ENCODE data around the gene NHLRC4. TPM values are rescaled to one million over a fixed set of nuclear protein-coding genes. Genes with fewer than 3 reads are reported as not detected.

Gene NHLRC4
- total RNA-seq, 3 donors from 2014 or later, result 0.13 to 0.18 (median 0.16) TPM

DNA sequence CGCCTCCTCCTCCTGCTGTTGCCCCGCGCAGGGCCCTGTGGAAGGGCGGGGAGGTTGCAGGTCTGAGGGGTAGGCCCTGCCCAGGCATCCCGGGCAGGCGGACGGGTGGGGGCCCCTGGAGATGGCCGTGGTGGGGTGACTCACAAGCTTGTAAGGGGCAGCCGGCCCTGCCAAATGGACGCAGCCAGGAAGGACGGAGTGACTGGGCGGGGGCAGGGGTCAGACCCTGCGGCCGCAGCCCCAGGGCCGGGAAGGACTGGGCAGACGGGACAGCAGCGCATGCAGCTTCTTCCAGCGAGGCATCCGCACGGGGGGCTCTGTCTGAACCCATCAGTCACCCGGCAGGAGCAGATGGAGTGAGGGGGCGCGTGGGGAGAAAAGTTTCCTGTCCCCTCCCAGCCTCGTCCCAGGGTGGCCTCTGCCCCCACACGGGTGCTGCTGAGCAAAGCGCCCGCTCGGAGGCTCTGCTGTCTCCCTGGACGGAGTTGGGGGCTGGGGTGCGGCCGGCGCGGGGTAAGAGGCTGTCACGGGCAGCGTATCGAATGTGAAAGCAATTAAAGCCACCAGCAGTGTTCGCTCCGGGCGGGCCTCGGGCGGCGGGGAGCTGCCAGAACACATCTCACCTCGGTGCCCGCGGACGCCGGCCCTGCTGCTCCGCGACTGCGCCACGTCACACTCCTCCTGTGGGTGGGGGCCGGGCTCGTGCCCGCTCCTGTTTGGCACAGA, 12.0 kb upstream of the NHLRC4 start:
- Mint-ChIP-seq H3K4me1 (ENCODE audit: low read depth) (no peaks in the 10 kb centered on the region), H3K4me3 (no peak overlapping the region), H3K27me3 (ENCODE audit: low read depth) (peaks cover 16% of the 10 kb centered on the region), H3K9me3 (no peaks in the 10 kb centered on the region), H3K36me3 (ENCODE audit: insufficient read depth) (no peaks in the 10 kb centered on the region)
- DNase-seq (no peak), ATAC-seq (no peak)

DNA sequence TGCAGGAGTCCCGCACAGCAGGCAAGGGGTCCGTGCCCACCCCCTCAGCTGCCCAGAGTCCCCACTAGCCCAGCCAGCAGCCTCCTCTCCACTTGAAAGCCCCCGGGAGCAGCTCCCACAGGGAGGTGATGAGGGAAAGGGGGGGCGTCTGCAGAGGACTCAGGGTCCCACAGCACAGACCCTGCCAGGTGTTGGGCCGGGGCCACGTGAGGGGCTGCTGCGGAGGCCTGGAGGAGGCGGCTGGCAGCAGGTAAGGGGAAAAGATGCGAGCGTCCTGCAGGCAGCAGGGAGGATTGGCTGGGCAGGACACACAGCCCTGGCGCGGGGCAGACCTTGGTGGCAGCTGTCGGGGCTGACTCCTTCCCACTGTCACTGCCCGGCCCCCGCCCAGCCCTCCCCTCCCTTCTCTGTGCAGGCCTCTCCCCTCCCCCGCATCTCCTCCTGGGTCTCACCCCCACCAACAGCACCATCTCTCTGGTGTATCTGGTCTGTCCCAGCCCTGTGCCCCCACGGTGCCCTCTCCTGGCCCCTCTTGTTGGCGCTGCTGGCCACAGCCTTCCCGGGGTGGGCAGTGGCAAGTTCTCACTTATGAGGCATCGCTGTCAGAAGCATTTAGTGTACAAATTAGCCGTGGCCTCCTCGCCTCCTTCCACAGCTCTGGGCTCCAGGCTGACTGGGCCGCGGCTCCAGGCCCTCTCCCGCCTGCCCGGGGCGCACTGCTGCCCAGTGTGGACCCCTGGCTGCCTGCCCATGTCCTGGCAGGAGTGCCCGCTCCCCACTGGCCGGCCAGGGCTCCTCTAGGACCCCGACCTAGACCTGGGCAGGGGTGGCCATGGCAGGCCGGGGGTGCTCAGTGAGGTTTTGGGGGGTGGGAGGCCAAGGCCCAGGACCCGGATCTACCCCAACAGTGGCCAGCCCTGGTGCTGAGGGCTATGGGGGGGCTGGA, 11.0 kb upstream of the NHLRC4 start:
- ATAC-seq, result no peak
- no peaks in the 10 kb centered on the region for H3K9me3 Mint-ChIP-seq

DNA sequence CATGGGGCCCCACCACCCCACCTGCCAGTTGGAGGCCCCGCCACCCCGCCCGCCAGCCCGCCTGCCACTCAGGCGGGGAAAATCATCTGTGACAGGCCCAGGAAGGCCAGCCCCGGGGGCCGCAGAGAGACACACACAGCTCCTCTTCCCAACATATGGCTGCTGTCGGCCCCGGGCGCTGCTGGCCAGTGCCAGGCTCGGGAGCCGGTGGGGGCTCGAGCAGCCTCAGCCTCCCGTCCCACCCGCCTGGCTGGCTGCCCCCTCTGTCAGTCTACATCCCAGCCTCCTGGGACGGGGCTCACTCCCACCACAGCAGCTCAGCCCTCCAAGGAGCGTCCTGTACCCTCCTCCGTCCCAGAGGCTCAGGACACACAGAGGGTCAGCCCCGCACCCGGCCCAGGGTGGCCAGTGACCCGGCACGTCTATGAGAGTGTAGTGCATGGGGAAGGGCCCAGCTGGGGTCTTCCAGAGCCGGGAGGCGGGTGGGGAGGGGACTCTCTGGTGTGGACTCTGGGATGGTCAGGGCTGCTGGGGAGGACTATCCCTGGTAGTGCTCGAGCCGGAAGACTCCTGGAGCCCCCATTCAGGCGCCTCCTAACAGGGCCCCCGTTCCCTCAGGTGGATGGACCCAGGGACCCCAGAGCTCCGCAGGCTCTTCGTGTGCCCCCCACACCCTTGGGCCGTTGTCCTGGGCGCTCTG, 10.2 kb upstream of the NHLRC4 start:
- ATAC-seq (no peak), DNase-seq (no peak)
- Mint-ChIP-seq H3K9me3 (no peaks in the 10 kb centered on the region), H3K4me1 (ENCODE audit: low read depth) (no peaks in the 10 kb centered on the region), H3K27me3 (ENCODE audit: low read depth) (peaks cover 18% of the 10 kb centered on the region), H3K4me3 (no peak overlapping the region), H3K36me3 (ENCODE audit: insufficient read depth) (no peaks in the 10 kb centered on the region)

More for the DNA sequence above, 11.0 kb upstream of the NHLRC4 start:
- no peaks in the 10 kb centered on the region for H3K4me1 Mint-ChIP-seq (ENCODE audit: low read depth)
- H3K27me3 Mint-ChIP-seq (ENCODE audit: low read depth), result peaks cover 16% of the 10 kb centered on the region
- no peak for DNase-seq
- no peaks in the 10 kb centered on the region for H3K36me3 Mint-ChIP-seq (ENCODE audit: insufficient read depth)
- no peak overlapping the region for H3K4me3 Mint-ChIP-seq

DNA sequence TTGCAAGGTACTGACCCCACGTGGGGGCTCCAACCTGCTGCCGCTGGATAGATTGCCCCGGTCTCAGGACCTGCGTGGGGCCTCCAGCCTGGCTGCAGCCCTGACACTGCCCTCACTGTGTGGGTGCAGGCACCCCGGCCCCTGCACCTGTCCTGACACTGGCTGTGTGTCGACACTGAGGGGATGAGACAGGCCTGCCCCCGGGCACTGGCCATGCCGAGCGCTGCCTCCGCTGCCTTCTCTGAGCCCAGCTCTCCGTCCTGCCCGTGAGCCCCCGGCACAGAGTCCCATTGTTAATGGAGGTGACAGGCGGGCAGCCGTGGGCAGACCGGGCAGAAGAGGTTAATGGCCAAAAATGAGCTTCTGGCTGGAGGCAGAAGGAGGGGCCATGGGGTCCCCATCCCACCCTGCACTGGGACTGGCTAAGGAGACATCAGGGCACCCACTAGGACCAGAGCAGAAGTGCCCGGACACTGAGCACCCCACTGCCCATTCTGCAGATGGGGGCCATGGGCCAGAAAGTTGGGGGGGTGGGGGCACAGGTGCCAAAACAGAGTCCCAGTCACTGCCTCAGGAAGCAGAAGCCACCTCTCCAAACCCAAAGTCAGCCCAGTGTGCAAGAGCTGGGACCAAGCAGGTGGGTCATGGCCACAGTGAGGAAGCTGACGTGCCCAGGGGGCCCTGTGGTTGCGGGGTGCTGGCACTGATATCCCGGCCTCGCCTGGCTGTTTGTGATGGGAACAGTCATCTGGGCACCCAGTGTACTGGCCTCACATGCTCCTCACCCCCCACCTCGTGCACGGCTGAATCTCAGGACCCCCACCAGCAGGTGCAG, 9.1 kb upstream of the NHLRC4 start:
- ATAC-seq, result no peak
- no peak for DNase-seq
- Mint-ChIP-seq H3K4me1 (ENCODE audit: low read depth) (no peaks in the 10 kb centered on the region), H3K9me3 (no peaks in the 10 kb centered on the region), H3K4me3 (no peak overlapping the region), H3K27me3 (ENCODE audit: low read depth) (peaks cover 23% of the 10 kb centered on the region), H3K36me3 (ENCODE audit: insufficient read depth) (no peaks in the 10 kb centered on the region)

DNA sequence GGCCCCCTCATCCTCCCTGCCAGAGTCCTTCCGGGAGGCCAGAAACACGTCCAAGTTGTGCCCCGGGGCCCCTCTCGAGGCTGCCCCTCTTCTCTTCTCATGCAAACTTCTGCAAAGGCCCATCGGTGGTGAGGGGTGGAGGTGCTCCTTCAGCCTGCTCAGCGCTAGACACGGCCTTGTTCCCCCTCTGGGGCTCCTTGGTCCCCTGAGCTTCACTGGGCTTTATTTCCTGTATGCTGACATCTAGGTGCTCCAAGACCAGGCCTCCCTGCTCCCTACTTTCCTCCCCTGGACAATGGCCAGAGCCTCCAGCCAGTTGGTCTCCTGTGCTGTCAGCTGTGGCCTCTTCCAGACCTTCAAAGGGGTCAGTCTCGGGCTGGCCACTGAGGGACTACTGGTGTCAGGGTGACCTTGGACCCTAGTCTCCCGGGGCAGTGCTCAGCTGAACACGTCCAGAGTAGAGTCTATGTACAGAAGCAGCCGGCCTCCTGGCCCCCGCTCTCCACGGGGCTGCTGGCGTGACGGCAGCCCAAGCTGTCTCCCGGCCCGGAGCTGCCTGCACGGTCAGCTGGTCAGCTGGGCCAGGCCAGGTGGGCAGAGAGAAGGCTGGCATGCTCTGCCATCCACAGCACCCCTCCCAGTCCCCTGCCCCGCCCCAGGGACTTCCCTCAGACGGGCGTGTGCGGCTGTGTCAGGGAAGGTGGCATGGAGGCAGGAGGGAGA, 8.3 kb upstream of the NHLRC4 start:
- no peak for DNase-seq
- no peaks in the 10 kb centered on the region for H3K9me3 Mint-ChIP-seq
- H3K4me3 Mint-ChIP-seq, result no peak overlapping the region
- ATAC-seq, result no peak
- H3K4me1 Mint-ChIP-seq (ENCODE audit: low read depth), result no peaks in the 10 kb centered on the region
- no peaks in the 10 kb centered on the region for H3K36me3 Mint-ChIP-seq (ENCODE audit: insufficient read depth)
- H3K27me3 Mint-ChIP-seq (ENCODE audit: low read depth), result peaks cover 23% of the 10 kb centered on the region

GRCh38 chr16:559021-559380, 7.8 kb upstream of the NHLRC4 start:
- H3K4me1 Mint-ChIP-seq (ENCODE audit: low read depth), result no peaks in the 10 kb centered on the region
- ATAC-seq, result no peak
- H3K27me3 Mint-ChIP-seq (ENCODE audit: low read depth), result peaks cover 23% of the 10 kb centered on the region
- no peaks in the 10 kb centered on the region for H3K36me3 Mint-ChIP-seq (ENCODE audit: insufficient read depth)
- DNase-seq, result no peak
- H3K4me3 Mint-ChIP-seq, result no peak overlapping the region
- H3K9me3 Mint-ChIP-seq, result no peaks in the 10 kb centered on the region

- ATAC-seq, result no peak
Observed at GRCh38 chr16:559411-560203, 7.2 kb upstream of the NHLRC4 start.

DNA sequence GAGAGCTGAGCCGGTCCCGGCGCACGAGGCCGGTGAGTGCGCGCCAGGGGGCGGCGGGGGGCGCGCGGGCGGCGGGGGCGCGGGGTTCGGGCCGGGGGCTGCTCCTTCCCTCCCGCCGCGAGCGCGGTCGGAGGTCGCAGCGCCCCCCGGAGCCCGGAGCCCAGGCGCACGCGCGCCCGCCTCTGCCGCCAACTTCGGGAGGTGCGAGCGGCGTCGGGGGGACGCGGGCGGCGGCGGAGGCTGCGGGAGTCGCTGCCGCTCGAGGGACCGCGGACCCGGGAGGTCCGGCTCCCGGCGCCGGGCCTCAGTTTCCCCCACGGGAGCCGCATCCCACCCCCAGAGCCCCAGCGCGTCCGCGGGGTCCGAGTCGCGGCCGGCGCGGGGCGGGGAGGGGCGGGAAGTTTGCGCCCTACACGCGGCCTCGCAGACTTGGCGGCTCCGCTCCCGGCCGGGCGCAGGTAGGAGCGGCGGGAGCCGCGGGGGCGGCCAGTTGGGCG, 6.6 kb upstream of the NHLRC4 start, which contains the start of gene PRR35:
PRR35 (plus strand) TSS at position 191 of the 497 bp plus-strand sequence. CDS start 2,901 bp downstream, outside the sequence.
- H3K4me1 Mint-ChIP-seq (ENCODE audit: low read depth), result no peaks in the 10 kb centered on the region
- ATAC-seq (no peak), DNase-seq (no peak)
- peaks cover 23% of the 10 kb centered on the region for H3K27me3 Mint-ChIP-seq (ENCODE audit: low read depth)
- H3K36me3 Mint-ChIP-seq (ENCODE audit: insufficient read depth), result no peaks in the 10 kb centered on the region
- no peak within 1 kb of the TSS for H3K4me3 Mint-ChIP-seq
- no peaks in the 10 kb centered on the region for H3K9me3 Mint-ChIP-seq

More at GRCh38 chr16:559411-560203, 7.2 kb upstream of the NHLRC4 start:
- Mint-ChIP-seq H3K4me1 (ENCODE audit: low read depth) (no peaks in the 10 kb centered on the region), H3K9me3 (no peaks in the 10 kb centered on the region), H3K36me3 (ENCODE audit: insufficient read depth) (no peaks in the 10 kb centered on the region), H3K27me3 (ENCODE audit: low read depth) (peaks cover 23% of the 10 kb centered on the region), H3K4me3 (no peak overlapping the region)
- DNase-seq, result no peak

- H3K9me3 Mint-ChIP-seq, result no peaks in the 10 kb centered on the region
- H3K27me3 Mint-ChIP-seq (ENCODE audit: low read depth), result peaks cover 23% of the 10 kb centered on the region
- no peaks in the 10 kb centered on the region for H3K36me3 Mint-ChIP-seq (ENCODE audit: insufficient read depth)
- no peak for DNase-seq
- no peak overlapping the region for H3K4me3 Mint-ChIP-seq
- no peak for ATAC-seq
- no peaks in the 10 kb centered on the region for H3K4me1 Mint-ChIP-seq (ENCODE audit: low read depth)
Observed at GRCh38 chr16:560701-561412, 5.9 kb upstream of the NHLRC4 start.

- Mint-ChIP-seq H3K27me3 (ENCODE audit: low read depth) (peaks cover 23% of the 10 kb centered on the region), H3K9me3 (no peaks in the 10 kb centered on the region), H3K4me3 (no peak overlapping the region), H3K36me3 (ENCODE audit: insufficient read depth) (no peaks in the 10 kb centered on the region), H3K4me1 (ENCODE audit: low read depth) (peaks cover under 1% of the 10 kb centered on the region)
- DNase-seq, result no peak
- ATAC-seq, result no peak
Observed at GRCh38 chr16:561413-561794, 5.4 kb upstream of the NHLRC4 start.

DNA sequence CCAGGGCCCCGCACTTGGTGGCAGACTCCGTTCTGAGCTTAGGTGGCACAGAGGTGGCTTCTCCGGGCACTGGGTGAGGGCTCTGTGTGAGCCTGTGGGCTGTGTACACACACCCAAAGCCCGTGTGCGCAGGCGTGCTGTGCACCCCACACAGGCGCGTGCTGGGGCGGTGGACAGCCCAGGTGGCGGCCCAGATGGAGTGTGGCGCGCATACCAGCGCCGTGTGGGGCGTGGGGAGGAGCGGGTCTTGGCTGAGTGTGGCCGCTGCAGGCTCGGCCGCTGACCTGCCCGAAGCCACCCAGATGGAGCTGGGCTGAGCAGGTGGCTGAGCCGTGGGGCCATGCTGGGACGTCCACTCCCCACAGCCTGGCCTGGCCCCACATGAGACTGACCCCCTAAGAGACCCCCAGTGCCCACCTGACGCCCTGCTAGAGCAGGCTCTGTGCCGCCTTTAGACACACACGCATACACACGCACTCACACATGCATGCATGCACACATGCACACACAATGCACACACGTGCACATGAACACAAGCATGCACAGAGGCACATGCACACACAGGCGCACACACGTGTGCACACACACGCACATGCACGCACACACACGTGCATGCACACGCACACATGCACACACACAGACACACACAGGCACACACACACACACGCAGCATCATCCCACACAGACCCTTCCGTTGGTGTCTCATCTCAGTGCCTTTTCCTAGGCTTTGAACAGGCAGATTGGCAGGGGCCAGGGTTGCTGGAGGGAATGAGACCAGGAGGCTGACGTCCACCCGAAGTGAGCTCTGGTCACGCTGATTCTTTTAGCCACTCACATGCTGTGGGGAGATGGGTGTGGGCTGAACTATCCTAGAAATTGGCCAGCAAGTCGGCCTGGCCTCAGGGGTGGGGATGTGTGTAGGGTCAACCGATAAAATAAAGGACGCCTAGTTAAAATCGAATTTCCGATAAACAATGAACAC, 4.6 kb upstream of the NHLRC4 start:
- no peaks in the 10 kb centered on the region for H3K9me3 Mint-ChIP-seq
- no peak for DNase-seq
- peaks cover 23% of the 10 kb centered on the region for H3K27me3 Mint-ChIP-seq (ENCODE audit: low read depth)
- H3K4me3 Mint-ChIP-seq, result no peak overlapping the region
- no peak for ATAC-seq
- H3K4me1 Mint-ChIP-seq (ENCODE audit: low read depth), result peaks cover 9% of the 10 kb centered on the region
- no peaks in the 10 kb centered on the region for H3K36me3 Mint-ChIP-seq (ENCODE audit: insufficient read depth)
